Testis (tissue), 3 donors: Measurements from ENCODE around the gene ATF6B. TPM values are rescaled to one million over a fixed set of nuclear protein-coding genes. Genes with fewer than 3 reads are reported as not detected.

Source experiments
- DNase-seq: peaks from one replicate; pipeline ENCODE4 v3.0.0-alpha.2; 2019
- H3K27ac ChIP-seq, 2 donors: fragments of 200-600 bp; sonication (generic); one replicate each; pipeline ENCODE4 v1.5.1; 2019
- H3K27me3 ChIP-seq: fragments of 200-600 bp; sonication (generic); one replicate; pipeline ENCODE4 v1.5.1; 2019
- H3K36me3 ChIP-seq: fragments of 200-600 bp; sonication (generic); one replicate; pipeline ENCODE4 v1.5.1; 2017; ENCODE audit warnings: low read depth; ENCODE audit errors: missing control alignments
- H3K4me1 ChIP-seq: fragments of 200-600 bp; sonication (generic); one replicate; pipeline ENCODE4 v1.5.1; 2019
- H3K4me3 ChIP-seq, 2 donors: fragments of 200-600 bp; sonication (generic); one replicate each; pipeline ENCODE4 v1.5.1; 2017 to 2019
- H3K9me3 ChIP-seq: fragments of 200-600 bp; sonication (generic); one replicate; pipeline ENCODE4 v1.5.1; 2017
- POLR2A ChIP-seq: fragments of 450-650 bp; IDR thresholded peaks from one replicate; pipeline ENCODE4 v1.6.1; 2017; ENCODE audit warnings: antibody characterized with exemption, mild to moderate bottlenecking, moderate library complexity
- WGBS, 2 donors: methylation state at CpG; one replicate each; pipeline ENCODE4 v1.1.5; 2018; 5-methylcytosine and 5-hydroxymethylcytosine counted together
- intact Hi-C: fragments of 100-400 bp; cut with DNase I; formaldehyde crosslinking; loops from one replicate; pipeline ENCODE4 v1.15.1; 2023; ENCODE audit warnings: low total_unique reads
- polyA plus RNA-seq: library from polyadenylated mRNA; stranded (reverse); fragments of 350-450 nt; fragmentation: Illumina TruSeq; extraction: RNeasy Lipid Tissue Mini Kit (QIAGEN cat#74804); gene quantifications from one replicate; pipeline ENCODE4 v1.2.3, GENCODE V29; 2014; ENCODE audit warnings: low read depth, low replicate concordance; ENCODE audit not compliant: insufficient read depth
- total RNA-seq, 2 donors: library from RNA; depleted of rRNA; stranded (reverse); fragments of >200 nt; gene quantifications; one replicate each; pipeline ENCODE4 v1.2.3, GENCODE V29; 2016
- TF ChIP-seq, protein P1 (sequence below), 3 experiments: fragments of 450-650 bp in 2 of 3; fragments of 200-600 bp in 1 of 3; sonication (generic) in 1 of 3; IDR thresholded peaks; one replicate each; pipeline ENCODE4 v1.5.1; 2016 to 2019; ENCODE audit warnings: antibody characterized with exemption in 3 of 3, mild to moderate bottlenecking in 2 of 3, moderate library complexity in 1 of 3

Gene ATF6B
- total and polyA plus RNA-seq, 3 donors from 2014 or later, result 76.3 to 138 (median 120) TPM

GRCh38 chr6:32129297-32130088 is 1.4 kb upstream of the ATF6B start:
- Histone ChIP-seq H3K27me3 (no peaks in the 10 kb centered on the region), H3K9me3 (no peaks in the 10 kb centered on the region), H3K4me3 (peak overlapping the region; percentile 64 to 90), H3K27ac (peak overlapping the region; percentile 92 to 99), H3K36me3 (no peaks in the 10 kb centered on the region), H3K4me1 (peaks cover 23% of the 10 kb centered on the region)
- DNase-seq, result no peak
- TF ChIP-seq POLR2A, result no peak
- TF ChIP-seq, protein P1, sequence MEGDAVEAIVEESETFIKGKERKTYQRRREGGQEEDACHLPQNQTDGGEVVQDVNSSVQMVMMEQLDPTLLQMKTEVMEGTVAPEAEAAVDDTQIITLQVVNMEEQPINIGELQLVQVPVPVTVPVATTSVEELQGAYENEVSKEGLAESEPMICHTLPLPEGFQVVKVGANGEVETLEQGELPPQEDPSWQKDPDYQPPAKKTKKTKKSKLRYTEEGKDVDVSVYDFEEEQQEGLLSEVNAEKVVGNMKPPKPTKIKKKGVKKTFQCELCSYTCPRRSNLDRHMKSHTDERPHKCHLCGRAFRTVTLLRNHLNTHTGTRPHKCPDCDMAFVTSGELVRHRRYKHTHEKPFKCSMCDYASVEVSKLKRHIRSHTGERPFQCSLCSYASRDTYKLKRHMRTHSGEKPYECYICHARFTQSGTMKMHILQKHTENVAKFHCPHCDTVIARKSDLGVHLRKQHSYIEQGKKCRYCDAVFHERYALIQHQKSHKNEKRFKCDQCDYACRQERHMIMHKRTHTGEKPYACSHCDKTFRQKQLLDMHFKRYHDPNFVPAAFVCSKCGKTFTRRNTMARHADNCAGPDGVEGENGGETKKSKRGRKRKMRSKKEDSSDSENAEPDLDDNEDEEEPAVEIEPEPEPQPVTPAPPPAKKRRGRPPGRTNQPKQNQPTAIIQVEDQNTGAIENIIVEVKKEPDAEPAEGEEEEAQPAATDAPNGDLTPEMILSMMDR (IDR thresholded peaks at IDR 0.05), result no peak
- 24 to 35% methylated on average over 19 to 22 of the region's 22 CpGs for WGBS, 2 donors
- intact Hi-C loops, result loop anchor here (10.0 kb wide), 1 partner anchor 175 kb away; the partner anchor contains the start of genes NELFE and SKIC2

DNA sequence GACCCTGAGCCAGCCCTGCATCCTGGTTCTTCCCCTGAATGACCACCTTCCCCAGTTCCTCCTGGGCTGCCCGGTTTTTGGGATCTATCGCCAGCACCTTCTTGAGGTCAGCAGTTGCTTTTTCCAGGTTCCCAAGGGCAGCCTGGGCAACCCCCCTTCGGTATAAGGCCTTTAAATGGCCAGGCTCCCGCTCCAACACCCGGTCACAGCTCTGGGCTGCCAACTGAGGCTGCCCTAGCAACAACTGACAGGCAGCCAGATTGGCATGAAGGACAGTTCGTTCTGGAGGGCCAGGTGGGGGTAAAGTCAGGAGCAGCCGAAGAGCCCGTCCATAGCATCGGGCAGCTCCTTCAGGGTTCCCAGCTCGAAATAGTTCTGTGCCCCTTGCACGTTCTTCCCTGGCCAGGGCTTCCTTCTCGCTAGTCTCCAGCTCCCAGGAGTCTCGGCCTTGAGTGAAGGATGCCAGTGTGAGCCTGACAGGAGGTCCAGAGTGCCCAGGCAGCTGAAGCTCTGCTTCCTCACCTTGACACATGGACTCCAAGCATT is 778 bp upstream of the ATF6B start:
- peak overlapping the region in 1 of 2 donors; percentile 90 for H3K4me3 ChIP-seq
- WGBS, 2 donors, result 42 to 55% methylated on average over 7 to 13 of the region's 13 CpGs
- intact Hi-C loops, result loop anchor here (10.0 kb wide), 1 partner anchor 174 kb away; the partner anchor contains the start of genes NELFE and SKIC2
- no peak for DNase-seq
- H3K27ac ChIP-seq, result peak overlapping the region; percentile 92 to 99
- H3K9me3 ChIP-seq, result no peaks in the 10 kb centered on the region
- H3K36me3 ChIP-seq, result no peaks in the 10 kb centered on the region
- peaks cover 23% of the 10 kb centered on the region for H3K4me1 ChIP-seq
- H3K27me3 ChIP-seq, result no peaks in the 10 kb centered on the region
- TF ChIP-seq POLR2A, result no peak
- TF ChIP-seq, protein P1 (IDR thresholded peaks at IDR 0.05), result no peak

DNA sequence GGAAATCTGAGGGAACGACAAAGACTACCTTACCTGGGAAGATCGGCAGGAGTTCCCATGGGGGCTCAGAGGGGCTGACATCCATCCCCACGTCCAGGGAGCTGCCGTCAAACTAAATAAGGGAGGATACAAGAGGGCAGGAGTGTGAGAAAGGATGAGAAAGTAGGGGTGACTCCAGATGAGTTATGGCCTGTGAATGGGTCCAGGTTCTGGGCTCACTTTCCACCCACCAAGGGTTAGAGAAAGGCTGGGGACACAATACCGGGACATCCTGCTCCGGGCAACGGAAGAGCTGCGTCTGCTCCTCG is 683 bp downstream of the ATF6B start:
- Histone ChIP-seq H3K4me3 (peak overlapping the region; percentile 84 to 87), H3K27ac (peak overlapping the region; percentile 89 to 92), H3K36me3 (no peaks in the 10 kb centered on the region), H3K4me1 (peaks cover 23% of the 10 kb centered on the region), H3K9me3 (no peaks in the 10 kb centered on the region), H3K27me3 (no peaks in the 10 kb centered on the region)
- WGBS, 2 donors, result 4 to 5% methylated on average over 7 to 9 of the region's 9 CpGs
- intact Hi-C loops, result loop anchor here (10.0 kb wide), 1 partner anchor 173 kb away; the partner anchor contains the start of genes NELFE and SKIC2
- TF ChIP-seq POLR2A, result no peak
- DNase-seq, result no peak

GRCh38 chr6:32126880-32127279 is 1.2 kb downstream of the ATF6B start:
- DNase-seq, result no peak
- H3K9me3 ChIP-seq, result no peaks in the 10 kb centered on the region
- H3K4me1 ChIP-seq, result peaks cover 23% of the 10 kb centered on the region

GRCh38 chr6:32123681-32124080 is 4.4 kb downstream of the ATF6B start:
- 87 to 98% methylated on average over 4 of the region's 4 CpGs for WGBS, 2 donors
- no peak for DNase-seq
- Histone ChIP-seq H3K9me3 (no peaks in the 10 kb centered on the region), H3K4me3 (no peak overlapping the region), H3K27ac (no peak overlapping the region), H3K4me1 (peaks cover 14% of the 10 kb centered on the region), H3K36me3 (no peaks in the 10 kb centered on the region), H3K27me3 (no peaks in the 10 kb centered on the region)
- intact Hi-C loops, result loop anchor here (10.0 kb wide), 1 partner anchor 169 kb away; the partner anchor contains the start of genes NELFE and SKIC2
- TF ChIP-seq, protein P1 (IDR thresholded peaks at IDR 0.05), result no peak
- TF ChIP-seq POLR2A, result no peak

More at GRCh38 chr6:32126880-32127279, 1.2 kb downstream of the ATF6B start:
- H3K27ac ChIP-seq, result no peak overlapping the region
- WGBS, 2 donors, result 37 to 42% methylated on average over 8 of the region's 8 CpGs
- intact Hi-C loops, result loop anchor here (10.0 kb wide), 1 partner anchor 172 kb away; the partner anchor contains the start of genes NELFE and SKIC2
- TF ChIP-seq, protein P1 (IDR thresholded peaks at IDR 0.05), result no peak
- no peak for TF ChIP-seq POLR2A
- no peaks in the 10 kb centered on the region for H3K27me3 ChIP-seq
- no peaks in the 10 kb centered on the region for H3K36me3 ChIP-seq
- H3K4me3 ChIP-seq, result peak overlapping the region in 1 of 2 donors; percentile 84
